ENCODE measurements around the gene OR5AS1. TPM values are rescaled to one million over a fixed set of nuclear protein-coding genes. Genes with fewer than 3 reads are reported as not detected.

OR5AS1 gene
- total RNA-seq, 4 donors from 2014 or later, result not detected

DNA sequence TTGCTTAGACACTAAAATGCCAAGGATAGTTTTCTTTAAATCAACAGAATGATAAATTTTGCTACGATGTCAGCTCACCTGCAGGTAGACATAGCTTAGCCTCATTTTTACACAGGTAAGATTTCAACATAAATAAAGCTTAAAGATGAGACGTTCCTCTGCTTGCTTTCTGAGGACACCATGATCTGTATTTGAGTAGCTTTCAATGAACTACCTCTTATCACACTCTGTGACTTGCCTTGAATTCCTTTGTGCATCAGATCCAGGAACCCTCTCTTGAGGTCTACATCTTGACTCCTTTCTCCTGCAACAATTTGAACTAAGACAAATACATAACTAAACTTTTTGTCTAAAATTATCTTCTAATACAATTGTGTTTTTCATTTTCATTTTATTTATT lies 39.5 kb downstream of the OR5AS1 start:
- ATAC-seq (ENCODE audit: low FRiP score), result no peak
- no peak for DNase-seq (ENCODE audit: low spot score)
- no peak for TF ChIP-seq CTCF (IDR thresholded peaks at IDR 0.05)

Other genes starting within 250 kb of the OR5AS1 start
- not detected for gene OR5D14, start 232.1 kb upstream of the OR5AS1 start, total RNA-seq
- gene OR5L1, start 216.3 kb upstream of the OR5AS1 start, total RNA-seq, result not detected
- gene OR5D18, start 208.0 kb upstream of the OR5AS1 start, total RNA-seq, result not detected
- gene OR5L2, start 200.4 kb upstream of the OR5AS1 start, total RNA-seq, result not detected
- not detected for gene OR5D16, start 188.9 kb upstream of the OR5AS1 start, total RNA-seq
- gene TRIM51, start 144.4 kb upstream of the OR5AS1 start, total RNA-seq, result not detected
- not detected for gene OR5W2, start 113.1 kb upstream of the OR5AS1 start, total RNA-seq
- not detected for gene OR5I1, start 91.3 kb upstream of the OR5AS1 start, total RNA-seq
- not detected for gene OR10AG1, start 57.7 kb upstream of the OR5AS1 start, total RNA-seq
- not detected for gene OR5F1, start 33.0 kb upstream of the OR5AS1 start, total RNA-seq
- not detected for gene OR8I2, start 65.7 kb downstream of the OR5AS1 start, total RNA-seq
- gene OR8H2, start 76.0 kb downstream of the OR5AS1 start, total RNA-seq, result not detected
- gene OR8H3, start 94.7 kb downstream of the OR5AS1 start, total RNA-seq, result not detected
- gene OR8J3, start 112.5 kb downstream of the OR5AS1 start, total RNA-seq, result not detected
- not detected for gene OR8K5, start 132.7 kb downstream of the OR5AS1 start, total RNA-seq
- gene OR5J2, start 149.0 kb downstream of the OR5AS1 start, total RNA-seq, result not detected
- gene OR5T2, start 206.6 kb downstream of the OR5AS1 start, total RNA-seq, result not detected
- not detected for gene OR5T3, start 224.6 kb downstream of the OR5AS1 start, total RNA-seq
- not detected for gene OR5T1, start 246.5 kb downstream of the OR5AS1 start, total RNA-seq